ENCODE data around the gene DLGAP1.

The DLGAP1 gene

DNA sequence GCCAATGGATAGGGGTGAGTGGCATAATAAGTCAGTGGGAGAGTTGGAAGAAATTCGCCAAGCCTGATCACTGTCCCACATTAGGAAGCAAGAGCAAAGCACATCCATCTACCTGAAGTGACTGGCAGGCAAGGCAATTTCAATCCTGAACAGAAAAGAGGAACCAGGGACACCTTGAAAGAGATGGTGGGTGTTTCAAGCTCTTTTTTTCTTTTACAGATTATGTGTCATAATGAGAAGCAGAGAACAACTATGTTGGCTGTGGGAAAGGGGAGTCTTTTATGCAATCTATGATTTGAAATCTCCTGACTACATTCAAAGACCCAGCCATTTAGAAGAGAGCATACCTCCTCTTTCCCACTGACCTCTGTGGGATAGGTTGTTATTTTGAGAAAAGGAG is 941.6 kb downstream of the DLGAP1 start:
- FAIRE-seq, result no peak

DNA sequence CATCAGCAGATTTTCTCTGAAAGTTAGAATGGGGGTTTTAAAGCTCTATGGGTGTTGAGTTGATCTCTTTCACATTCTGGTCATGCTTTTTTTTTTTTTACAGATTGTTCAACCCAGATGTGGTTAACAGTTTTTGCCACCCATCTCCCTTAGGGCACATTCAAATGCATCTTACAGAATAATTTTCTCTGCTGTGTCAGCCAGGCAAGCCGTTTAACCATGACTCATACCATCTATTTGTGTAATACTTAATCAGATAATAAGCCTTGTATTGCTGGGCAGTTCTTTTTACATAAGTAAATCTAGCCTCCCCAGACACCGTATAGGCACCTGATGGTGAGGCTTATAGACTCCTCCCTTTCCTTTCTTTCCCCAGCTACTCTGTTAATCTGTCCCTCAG is 943.1 kb downstream of the DLGAP1 start:
- FAIRE-seq, result no peak

DNA sequence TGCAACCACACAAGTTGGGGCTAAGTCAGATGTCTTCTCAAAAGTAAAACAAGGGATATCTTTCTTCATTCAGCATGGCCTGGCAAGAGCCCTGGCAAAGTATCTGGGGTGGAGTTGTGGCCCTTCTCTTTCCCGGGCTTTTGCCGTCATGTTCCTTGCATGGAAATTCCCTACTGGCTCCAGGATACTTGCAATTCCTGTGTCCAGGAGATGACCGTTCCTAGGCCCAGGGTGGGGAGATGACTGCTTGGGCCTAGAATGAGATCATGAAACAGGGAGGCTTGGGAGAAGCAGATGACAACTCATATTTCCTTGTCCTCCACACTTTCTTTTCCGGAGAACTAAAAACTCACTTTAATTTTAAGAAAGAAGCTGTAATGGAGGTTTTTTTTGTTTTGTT is 944.2 kb downstream of the DLGAP1 start:
- no peak for FAIRE-seq

DNA sequence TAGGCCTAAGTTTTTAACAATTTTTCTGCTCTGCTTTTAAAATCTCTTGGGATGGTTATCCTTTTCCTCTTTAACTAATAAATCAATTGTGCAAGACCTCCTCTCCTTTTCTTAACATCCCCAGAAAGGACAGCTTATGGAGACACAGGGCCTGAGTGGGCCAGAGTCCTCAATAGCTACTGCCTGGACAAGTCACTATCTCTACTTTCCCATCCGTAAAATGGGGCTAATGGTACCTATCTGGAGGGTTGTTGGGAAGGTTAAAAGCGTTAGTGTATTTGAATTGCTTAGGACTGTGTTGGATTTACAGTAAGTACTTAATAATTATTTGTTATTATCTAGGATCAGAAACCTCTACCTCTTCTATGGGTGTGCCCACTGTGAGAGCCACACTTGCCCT is 945.1 kb downstream of the DLGAP1 start:
- FAIRE-seq, result no peak

DNA sequence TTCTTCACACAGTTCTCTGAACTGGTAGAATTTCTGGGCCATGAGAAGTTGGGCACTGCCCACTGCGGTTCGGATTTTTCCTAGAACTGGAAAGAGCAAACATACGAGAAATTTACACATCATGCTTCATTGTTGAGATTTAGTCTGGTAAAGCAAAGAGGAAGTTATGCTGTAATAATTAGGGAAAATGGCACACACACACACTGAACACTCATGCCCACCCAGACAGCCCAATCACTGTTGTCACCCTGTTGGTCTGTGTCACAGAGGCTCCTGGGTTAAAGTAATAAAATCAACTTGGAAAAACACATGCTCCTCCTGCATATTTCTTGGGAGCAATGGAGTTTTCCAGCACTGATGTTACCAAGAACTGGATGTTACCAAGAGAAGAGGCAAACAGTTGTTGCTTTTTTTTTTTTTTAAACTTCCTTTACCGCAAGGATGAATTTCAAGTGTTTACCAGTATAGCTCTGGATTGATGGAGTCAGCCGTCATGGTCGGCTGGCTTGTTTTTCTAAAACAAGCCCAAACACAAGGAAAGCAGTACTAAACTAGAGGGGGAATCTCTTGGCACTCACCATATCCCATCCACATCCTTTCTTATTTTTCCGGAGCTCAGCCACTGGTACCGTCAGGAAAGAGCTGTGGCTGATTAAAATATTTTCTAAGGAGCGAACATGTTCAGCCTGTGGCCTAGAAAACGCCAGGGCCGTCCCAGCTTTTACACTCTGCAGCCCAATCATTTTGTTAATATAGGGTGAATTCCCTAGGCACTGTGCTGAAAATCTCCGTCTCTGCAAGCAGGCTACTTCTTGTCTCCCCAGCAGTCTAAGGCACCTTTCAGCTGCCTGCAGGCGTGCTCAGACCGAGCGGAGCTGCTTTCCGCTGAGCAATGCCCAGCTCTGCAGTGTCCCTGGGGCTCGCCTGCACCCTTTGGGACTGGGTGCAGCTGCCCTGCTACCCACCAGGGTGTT is 946.2 kb downstream of the DLGAP1 start:
- no peak for FAIRE-seq

DNA sequence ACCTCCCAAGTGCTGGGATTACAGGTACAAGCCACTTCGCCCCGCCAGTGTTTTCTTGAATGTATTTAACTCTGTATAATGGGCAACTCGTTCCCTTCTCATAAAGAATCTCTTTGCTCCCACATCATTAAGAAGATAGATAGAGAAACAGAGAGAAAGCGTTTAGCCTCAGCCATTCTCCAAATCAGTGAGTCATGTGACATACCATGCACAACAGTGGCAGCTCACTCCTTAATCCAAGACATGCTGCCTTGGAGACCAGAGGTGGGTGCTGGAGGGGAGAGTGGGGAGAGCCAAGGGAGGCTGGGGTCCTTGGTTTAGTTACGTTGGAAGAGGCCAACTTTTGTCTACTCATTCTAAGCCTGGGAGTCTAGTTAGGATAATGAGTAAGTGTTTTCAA is 950.5 kb downstream of the DLGAP1 start:
- no peak for FAIRE-seq

DNA sequence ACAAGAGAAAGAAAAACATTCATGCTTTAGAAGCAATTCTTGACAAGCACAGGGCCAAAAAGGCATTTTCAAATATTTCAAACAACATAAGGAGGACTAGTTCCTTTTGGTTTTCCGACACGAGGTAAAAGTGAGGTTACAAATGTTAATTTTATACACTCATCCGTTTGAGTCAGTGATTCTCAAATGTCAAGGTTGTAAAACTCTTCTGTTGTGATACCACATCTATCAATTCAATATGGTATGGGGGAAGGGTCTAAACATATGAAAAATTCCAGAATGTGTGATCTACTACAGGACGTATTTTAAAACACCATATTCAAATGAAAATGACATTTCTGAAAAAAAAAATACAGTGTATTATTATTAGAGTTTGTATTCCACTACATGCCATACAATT is 952.5 kb downstream of the DLGAP1 start:
- no peak for FAIRE-seq

DNA sequence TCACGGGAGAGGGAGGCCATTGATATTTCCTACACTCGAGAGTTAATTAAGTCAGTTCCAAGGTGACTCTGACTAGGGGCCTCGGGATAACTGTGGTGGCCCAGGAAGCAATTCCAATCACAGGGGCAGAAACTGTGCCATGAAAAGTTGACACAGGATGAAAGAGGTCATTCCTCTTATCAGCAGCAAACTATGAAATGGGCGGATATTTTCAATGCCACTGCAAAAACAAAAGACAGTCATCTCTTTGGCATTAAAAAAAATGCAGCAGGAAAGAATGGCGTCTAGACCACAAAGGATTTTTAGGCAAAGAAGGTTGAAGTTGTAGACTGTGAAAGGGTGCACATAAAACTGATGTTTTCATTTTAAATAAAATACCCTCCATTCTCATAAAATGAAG is 955.1 kb downstream of the DLGAP1 start:
- FAIRE-seq, result no peak

DNA sequence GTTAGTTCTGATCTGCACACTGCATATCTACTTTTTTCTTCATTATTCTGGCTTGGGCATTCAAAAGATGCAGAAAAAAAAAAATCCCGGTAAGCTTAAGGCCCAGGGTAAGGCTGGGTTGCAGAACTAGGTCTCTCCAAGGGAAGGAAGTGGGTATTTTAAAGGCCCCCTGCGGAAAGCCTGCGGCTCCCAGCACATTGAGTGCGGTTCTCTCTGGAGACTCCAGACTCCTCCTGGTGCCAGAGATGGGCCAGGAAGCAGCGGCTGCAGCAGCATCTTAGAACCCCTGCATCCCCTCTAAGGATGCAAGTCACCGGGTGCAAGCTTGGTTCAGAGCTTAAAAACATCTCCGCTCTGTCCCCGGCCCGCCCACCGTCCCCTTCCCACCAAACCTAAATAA is 955.6 kb downstream of the DLGAP1 start:
- no peak for FAIRE-seq

DNA sequence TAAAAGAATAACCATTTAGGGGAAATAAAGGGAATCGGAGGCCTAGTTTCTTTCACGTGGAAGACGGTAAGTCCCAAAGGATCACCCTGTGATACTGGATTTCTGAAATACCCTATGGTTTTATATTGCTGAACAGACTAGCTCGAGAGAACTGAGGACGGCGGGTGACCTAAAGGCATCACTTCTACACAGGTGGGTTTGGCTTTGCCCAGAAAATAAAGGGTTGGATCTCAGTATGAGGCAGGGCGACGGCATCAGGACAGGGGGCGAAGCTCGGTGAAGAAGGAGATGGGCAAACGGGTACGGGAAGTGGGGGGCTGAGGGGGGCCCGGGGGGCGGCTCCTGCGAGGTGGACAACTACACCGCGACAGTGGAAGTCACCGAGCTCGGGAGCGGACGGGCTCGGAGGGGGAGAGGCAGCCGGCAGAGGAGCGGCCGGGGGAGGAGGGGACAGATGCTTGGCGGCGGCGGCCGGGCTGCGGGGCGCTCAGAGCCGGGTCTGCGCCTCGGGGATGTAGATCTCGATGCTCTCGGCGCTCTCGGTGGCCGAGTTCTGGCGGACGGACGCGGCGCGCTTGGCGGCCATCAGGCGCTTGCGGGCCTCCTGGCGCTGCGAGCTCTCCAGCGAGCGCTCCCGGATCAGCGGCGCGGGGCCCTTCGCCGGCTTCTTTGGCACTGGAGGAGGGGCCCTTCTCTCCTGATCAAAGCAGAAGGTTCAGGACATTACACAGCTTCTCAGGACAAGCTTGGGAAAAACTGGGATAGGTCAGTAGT is 956.2 kb downstream of the DLGAP1 start:
- no peak for FAIRE-seq

DNA sequence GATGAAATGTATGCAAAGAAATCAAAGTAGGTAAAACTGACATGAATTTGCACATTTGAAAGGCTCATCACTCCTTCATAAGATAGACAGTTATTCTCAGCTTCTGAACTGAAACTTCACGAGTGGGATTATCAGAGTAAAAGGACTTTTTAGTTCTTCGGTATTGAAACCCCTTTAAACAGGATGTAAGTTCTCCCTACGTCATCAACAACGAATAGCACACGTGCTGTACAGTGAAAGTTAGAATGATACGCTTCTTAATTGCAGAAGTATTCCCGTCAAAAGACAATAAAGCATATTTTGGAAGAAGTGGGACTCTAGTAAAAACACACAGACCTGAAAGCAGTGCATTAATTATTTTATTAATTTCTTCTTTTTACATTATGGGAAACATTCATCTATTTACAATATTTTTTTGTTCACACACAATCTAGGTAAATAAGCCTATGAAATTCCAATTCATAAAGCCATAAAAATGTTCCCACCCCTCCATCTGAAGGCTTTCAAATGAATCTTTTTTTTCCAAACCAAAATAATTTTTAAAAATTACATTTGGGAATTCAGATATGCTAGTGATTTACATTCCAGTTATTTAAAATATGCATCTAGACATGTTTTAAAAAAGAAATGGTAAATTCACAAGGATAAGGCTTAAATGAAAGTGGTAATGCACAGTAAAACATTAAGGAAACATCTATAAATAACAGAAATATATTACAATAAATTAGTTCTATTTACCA is 959.2 kb downstream of the DLGAP1 start:
- FAIRE-seq, result peak; percentile 74

DNA sequence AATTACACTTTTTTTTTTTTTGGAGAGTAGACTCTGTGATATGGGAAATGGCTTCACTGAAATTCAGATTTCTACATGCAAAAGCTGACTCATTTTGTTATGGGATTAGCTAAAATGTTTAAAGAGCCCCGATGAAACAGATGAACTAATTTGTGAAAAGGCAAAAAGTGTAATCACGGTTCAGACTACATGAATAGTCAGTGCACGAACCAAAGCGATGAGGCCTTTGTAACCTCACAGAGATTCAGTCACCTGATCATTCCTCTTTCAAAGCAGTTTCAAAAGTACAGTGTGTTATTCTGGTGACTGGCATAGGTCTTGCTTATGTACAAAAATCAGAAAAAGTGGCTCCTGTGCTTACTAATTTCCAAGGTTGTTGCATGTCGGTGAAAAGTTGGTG is 960.5 kb downstream of the DLGAP1 start:
- no peak for FAIRE-seq

DNA sequence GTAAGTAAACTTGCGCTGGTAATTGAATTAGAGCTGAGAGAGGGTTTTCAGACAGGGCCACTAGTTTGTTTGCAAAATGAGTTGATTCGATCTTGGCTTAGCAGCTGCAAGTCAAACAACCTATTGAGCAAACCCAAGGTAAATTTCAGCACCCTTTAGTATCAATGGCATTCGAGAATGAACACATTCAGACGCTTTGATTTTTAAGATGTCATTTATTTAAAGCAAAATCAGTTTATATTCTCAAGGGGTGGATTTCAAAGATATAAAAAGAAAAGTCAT is 960.9 kb downstream of the DLGAP1 start:
- FAIRE-seq, result no peak

DNA sequence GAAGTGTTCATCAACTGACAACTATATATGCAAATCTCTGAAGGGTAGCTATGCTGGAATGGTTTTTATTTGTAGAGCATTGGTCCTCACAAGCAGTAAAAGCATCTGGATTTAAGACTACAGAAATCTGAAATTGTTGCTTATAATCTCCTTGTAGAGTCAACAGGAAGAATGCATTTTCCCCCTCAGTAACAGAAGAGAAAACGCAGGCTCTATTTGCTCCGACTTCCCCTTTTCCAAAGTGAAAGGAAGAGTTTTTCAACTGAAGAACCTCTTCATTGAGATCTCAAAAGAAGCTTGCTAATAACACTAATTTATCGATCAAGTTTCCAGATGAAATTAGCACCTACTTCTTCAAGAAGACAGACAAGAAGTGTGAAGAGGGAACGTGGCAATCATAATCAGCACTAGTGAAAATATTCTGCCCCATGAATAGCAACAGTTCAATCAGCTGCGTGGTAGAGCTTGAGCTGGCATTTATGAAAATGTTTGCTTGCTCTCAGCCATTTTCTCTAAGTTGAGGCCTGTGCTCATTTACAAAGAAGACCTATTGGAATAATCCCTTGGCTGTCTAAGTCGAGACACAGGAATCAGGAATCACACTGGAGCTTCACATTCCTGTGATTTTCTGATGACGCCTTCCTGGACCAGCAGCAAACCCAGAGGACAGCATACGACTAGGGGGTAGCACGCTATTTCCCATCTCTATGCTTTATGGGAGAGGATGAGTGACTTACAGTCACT is 961.4 kb downstream of the DLGAP1 start:
- no peak for FAIRE-seq

DNA sequence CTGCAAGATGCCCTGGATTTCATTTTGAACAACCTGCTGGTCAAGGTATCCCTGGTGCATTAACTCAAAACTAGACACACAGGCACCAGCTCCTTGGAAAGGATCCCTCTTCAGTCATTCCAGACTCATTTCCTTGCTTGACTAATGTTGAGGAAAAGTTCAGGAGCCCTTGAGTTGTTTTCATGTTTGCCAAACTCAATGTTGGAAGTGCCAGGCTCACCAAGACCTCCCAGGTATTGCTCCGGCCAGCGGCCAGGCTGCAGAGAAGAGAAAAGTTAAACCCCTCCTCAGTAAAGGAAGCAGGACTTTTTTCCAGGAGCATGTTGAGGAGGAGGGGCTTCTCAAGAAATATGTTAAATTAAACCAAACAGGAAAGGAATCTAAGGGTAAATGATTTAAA is 962.4 kb downstream of the DLGAP1 start:
- FAIRE-seq, result no peak

DNA sequence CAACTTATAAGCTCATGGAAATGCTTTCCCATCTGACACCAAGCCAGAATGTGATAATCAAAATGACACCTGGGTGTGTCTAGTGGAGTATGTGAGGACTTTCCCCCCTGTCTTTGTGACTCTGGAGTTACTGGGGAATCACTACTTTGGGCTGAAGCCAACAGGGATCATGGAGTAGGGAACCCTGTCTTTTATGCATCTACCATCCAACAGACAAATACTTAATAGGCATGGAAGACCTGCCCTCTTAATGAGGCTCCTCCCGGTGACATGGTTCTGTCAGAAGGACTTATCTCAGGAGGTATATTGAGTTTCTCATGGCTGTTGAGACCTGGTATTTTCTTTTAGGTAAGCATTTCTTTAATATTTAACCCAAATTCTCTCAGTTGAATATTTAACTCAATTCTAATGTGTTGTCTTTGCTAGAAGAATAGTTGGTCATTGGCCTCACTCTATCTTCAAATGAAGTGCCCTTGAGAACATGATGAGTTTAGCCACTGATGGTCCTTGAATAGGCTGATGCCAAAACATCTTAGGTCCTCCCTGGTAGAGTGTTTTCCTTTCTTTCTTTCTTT is 963.0 kb downstream of the DLGAP1 start:
- no peak for FAIRE-seq

DNA sequence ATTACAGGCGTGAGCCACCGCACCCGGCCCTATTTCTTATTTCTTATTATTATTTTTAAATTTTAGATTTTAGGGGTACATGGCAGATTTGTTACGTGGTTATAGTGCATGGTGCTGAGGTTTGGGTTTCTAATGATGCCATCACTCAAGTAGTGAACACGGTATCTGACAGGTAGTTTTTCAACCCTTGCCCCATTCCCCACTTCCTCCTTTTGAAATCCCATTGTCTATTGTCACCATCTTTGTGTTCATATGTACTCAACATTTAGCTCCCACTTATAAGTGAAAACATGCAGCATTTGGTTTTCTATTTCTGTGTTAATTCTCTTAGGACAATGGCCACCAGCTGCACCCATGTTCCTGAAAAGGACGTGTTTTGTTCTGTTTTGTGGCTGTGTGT is 965.6 kb downstream of the DLGAP1 start:
- no peak for FAIRE-seq

DNA sequence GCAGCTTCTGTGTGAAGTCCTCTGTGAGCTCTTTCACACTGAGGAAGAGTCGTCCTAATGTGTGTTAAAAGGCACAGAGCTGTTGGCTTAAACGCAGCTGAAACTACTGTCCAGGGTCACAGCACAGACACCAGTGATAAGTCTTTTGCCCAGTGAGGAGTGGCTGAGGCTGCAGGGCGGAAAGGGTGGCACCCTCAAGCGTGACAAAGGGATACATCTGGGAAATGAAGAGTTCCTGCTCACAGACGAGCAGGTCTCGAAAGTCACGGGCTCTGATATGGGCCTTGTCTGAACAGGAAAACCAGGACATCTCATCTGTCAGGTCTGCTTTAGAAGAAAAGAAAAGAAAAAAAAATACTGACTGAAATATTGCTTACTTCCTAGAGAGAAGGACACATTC is 968.6 kb downstream of the DLGAP1 start:
- no peak for FAIRE-seq

DNA sequence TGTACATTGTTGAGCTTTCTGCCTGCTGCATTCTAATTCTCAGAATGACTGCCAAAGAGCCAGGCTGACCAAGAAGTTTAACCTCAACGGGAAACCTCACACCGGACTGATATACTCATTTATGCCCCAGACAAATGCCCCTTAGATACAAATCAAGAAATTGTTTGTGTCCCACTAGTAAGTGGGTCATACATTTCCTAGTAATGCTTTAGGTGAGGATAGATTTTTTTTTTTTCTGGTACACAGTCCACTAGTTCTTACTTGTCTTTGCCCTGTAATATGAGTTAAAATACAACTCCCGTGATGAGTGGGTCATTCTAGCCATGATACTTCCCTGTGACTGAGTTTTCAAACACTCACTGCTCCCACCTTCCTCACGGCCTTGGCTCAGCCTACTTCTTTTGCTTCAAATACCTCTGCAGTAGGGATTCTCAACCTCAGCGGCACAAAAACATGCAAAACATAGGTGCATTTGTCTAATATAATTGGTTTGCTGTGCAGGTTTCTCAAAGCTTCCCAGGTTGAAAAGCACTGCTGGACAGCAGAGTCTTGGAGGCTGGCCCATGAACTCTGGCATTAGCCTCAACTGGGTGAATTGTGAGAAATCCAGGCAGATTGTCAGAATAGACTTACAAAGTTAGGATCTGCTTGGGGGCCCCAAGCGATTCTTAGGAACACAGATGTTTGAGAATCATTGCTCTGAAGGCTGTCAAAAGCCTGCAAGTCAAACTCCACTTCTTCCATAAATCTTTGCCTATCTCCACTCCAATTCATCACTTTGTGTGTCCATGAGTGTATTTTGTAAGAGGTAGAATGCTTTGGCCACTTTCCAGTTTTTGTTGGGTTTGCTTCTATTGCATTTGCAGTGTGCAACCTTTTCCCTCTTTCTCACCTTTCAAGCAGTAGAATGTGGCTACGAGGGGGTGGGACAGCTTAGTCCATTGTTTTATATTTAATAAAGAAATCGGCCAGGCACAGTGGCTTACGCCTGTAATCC is 969.7 kb downstream of the DLGAP1 start:
- no peak for FAIRE-seq

DNA sequence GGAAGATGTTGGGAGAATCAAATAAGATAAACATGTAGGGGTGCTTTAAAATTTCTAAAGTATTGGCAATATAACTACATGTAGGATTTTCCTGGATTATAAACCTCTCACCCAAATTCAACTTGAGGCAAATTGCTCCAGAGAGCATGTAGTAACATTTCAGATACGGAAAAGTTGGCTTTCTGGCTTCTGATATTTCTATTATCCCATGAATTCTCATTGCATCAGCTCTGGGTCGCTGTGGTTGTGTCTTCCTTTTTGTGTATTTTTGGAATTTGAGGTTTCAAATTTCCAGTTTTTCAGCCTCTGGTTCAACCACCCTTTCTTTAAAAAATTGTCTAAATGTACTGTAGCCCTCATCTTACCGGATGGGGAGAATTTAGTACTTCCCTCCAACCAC is 972.8 kb downstream of the DLGAP1 start:
- FAIRE-seq, result no peak

DNA sequence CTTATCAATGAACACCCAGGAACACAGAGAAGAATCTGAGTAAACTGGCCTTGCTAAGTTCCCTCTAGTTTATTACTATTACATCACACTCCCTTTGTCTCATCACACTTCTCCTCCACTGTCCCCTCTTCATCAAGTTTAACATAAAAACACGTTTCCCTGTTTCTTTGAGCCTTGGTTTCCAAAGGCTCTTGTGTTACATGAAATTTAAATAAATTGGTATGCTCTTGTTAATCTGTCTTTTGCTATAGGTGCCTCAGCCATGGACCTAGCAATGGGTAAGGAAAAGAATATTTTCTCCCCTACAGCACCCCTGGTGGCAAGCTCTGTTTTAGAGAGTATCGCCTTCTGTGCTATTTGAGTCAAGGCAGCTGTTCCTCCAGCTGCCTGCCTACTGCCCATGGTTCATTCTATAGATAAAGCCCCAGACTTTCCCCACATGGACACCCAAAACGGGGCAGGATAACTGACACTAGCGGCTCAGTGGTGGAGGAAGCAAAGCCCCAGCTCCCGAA is 973.4 kb downstream of the DLGAP1 start:
- FAIRE-seq, result no peak
